HFF-Myc (cell line): ENCODE results near the gene CLEC4M.

ENCODE experiments used
- DNase-seq: peaks from one replicate; pipeline ENCODE4 v3.0.0-alpha.2; 2011; ENCODE audit warnings: low read depth; ENCODE audit errors: extremely low read depth
- H3K4me3 ChIP-seq: replicated peaks from 2 replicates; pipeline ENCODE4 v1.5.1; 2011; ENCODE audit warnings: low read depth, mild to moderate bottlenecking, control low read depth, low read length
- CTCF ChIP-seq: IDR thresholded peaks from 2 replicates; pipeline ENCODE4 v1.5.1; 2012; ENCODE audit warnings: mild to moderate bottlenecking, low read depth, low read length, control low read depth; ENCODE audit errors: missing control alignments

CLEC4M gene

DNA sequence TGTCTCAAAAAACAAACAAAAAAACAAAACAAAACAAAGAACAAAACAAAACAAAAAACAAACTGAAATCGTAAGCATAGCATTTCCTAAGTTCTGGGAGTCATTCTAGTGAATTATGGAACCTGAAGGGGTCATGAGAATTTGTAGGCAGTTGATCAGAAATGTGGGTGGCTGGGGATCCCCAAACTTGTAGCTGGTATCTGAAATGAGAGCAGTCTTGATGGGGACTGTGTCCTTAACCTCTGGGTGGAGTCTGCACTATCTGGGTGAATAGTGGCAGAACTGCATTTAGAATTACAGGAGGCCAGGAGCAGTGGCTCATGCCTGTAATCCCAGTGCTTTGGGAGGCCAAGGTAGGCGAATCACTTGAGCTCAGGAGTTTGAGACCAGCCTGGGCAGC, 37.3 kb upstream of the CLEC4M start:
- no peak for DNase-seq
- TF ChIP-seq CTCF: no peak

DNA sequence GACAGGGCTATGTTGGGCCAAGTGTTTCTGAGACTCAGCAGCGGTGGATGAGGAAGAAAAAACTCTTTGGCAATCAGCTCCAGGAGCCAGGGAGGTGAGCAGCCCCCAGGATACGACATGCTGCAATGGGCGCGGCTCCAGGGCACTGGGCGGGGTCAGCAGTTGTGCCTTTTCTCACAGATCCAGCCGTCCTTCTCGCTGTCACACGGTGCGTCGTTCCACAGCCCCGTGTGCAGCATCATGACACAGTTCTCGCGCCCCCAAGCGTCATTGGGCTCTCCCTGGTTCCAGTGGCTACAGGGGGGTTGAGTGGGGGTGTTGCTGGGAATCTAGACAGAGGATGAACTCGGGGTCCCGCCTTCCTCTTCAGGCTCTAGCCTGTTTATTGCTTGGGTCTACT, 33.8 kb upstream of the CLEC4M start:
- DNase-seq: no peak
- no peak overlapping the region for H3K4me3 ChIP-seq
- no peak for TF ChIP-seq CTCF

More for the DNA sequence above, 37.3 kb upstream of the CLEC4M start:
- H3K4me3 ChIP-seq: no peak overlapping the region

- no peak for DNase-seq
- TF ChIP-seq CTCF: no peak
- no peak overlapping the region for H3K4me3 ChIP-seq
These were observed 33.2 kb upstream of the CLEC4M start for GRCh38 chr19:7729831-7730285.

GRCh38 chr19:7730286-7731217, 32.5 kb upstream of the CLEC4M start:
- DNase-seq: no peak
- no peak for TF ChIP-seq CTCF
- no peak overlapping the region for H3K4me3 ChIP-seq

GRCh38 chr19:7731218-7731595, 31.8 kb upstream of the CLEC4M start:
- no peak overlapping the region for H3K4me3 ChIP-seq
- TF ChIP-seq CTCF: no peak
- no peak for DNase-seq

- DNase-seq: no peak
- no peak overlapping the region for H3K4me3 ChIP-seq
- no peak for TF ChIP-seq CTCF
These were observed 31.4 kb upstream of the CLEC4M start for GRCh38 chr19:7731615-7732014.
